T1000 (cell line): ENCODE data around the gene RPTN.

Experiments
- DNase-seq: peaks from one replicate; lab custom pipeline; 2025; ENCODE audit warnings: mixed read lengths; lab: John Stamatoyannopoulos, UW

The RPTN gene, protein sequence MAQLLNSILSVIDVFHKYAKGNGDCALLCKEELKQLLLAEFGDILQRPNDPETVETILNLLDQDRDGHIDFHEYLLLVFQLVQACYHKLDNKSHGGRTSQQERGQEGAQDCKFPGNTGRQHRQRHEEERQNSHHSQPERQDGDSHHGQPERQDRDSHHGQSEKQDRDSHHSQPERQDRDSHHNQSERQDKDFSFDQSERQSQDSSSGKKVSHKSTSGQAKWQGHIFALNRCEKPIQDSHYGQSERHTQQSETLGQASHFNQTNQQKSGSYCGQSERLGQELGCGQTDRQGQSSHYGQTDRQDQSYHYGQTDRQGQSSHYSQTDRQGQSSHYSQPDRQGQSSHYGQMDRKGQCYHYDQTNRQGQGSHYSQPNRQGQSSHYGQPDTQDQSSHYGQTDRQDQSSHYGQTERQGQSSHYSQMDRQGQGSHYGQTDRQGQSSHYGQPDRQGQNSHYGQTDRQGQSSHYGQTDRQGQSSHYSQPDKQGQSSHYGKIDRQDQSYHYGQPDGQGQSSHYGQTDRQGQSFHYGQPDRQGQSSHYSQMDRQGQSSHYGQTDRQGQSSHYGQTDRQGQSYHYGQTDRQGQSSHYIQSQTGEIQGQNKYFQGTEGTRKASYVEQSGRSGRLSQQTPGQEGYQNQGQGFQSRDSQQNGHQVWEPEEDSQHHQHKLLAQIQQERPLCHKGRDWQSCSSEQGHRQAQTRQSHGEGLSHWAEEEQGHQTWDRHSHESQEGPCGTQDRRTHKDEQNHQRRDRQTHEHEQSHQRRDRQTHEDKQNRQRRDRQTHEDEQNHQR

DNA sequence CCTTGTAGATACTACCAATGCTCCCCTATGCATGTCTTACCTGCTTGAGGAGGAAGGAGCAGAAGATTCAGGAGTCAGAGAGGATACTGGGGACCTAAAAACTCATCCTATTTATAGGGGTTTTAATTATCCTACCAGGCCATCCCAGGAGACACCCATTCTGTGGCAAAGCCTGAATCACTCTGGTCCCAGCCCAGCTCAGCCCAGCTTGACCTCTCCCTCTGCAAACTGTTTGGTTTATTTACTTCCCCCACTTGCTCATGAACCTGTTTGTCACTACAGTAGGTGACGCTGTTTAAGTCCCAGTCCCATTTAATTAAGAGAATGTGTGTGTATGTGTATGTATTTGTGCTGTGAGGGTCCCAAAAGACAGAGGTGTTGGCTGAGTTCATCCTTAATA, at the start of gene RPTN:
Gene RPTN (minus strand): TSS at position 85 of the 400 bp plus-strand sequence. CDS start 1,339 bp downstream, outside the sequence.
- no peak for DNase-seq

DNA sequence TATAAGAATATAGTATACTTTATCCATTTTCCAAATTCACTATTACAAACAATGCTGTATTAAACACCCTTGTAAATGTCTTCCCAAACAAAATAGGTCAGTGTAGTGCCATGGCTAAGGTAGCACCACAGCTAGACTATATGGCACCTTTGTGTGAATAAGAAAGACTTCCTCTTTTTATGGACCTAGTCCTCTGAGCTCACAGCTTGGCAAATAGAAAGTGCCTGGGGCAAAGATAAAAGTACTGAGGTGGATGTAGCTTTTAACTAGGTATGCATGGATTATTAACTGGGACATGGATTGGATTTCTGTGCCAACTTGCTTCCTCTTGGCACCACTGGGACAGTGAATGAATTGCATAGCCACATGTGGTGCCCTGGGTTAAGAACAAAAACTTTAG, 40.0 kb upstream of the RPTN start:
- no peak for DNase-seq

DNA sequence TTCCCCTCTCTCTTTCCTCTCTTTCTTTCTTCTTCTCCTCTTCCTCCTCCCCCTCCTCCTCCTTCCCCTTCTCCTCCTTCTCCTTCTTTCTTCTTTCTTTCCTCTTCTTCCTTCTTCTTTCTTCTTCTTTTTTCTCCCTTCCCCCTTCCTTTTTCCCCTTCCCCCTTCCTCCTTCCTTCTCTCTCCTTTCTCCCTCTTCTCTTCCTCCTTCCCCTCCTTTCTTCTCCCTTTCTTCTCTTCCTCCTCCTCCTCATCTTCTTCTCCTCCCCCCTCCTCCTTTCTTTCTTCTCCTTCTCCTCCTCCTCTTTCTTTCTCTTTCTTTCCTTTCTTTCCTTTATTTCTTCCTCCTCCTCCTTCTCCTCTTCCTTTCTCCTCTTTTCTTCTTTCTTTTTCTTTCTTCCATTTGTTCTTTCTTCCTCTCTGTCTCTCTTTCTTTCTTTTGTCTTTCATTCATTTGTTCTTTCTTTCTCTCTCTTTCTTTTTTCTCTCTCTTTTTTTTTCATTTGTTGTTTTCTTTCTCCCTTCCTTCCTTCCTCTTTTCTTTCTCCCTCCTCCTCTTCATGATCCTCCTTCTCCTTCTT, 38.4 kb upstream of the RPTN start:
- no peak for DNase-seq

DNA sequence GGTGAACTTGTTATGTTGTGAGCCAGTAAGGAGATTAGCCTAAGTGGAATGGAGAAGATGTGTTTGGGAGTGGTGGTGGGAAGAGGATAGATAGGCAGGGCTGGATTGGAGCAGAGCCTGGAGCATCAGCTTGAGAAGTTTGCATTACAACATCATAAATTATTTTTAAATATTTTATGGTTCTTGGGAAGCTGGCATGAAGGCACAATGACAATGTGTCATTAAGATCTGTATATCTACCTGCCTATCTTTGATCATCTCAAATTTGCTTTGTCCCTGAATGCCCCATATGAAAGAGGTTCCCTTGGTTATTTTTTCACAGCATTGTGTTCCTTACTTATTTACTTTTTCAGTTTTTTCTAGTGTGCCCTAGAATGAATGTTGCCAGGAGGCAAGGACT, 32.7 kb upstream of the RPTN start:
- DNase-seq = no peak

DNA sequence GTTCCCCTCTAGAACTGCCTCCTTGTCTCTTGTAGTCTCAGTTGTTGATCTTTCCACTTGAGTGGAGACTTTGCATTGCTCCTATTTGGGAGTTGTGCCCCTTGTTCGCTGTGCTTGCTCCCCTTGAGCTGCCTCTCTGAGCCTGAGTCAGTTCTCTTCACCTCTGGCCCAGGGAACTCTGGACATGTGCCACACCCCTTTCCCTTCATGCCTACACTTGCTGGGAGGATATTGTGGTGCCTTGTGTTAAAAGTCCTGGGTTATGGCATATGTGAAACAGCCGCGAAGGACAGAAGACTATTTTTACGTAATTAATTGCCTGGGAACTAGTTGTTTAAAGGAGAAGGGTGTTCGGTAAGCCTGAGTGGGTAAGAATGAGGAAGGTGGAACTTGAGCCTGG, 32.2 kb upstream of the RPTN start:
- DNase-seq = no peak

DNA sequence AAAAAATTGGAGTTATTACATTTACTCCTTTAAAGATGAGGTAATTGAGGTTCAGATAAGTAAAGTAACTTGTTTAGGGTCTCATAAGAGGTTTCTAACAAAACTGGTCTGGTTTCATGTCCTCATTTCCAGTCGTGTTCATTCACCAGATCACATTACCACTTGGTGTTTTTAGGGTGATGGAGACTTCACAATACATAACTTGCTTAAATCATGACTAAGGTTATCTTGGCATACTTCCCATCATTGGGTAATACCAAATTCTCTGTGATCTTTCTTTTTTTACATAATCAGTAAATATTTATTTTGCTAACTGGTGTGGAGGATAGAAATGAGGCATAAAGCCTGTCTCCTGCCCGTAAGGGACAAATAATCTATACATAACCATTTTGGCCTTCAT, 31.6 kb upstream of the RPTN start:
- DNase-seq = no peak

DNA sequence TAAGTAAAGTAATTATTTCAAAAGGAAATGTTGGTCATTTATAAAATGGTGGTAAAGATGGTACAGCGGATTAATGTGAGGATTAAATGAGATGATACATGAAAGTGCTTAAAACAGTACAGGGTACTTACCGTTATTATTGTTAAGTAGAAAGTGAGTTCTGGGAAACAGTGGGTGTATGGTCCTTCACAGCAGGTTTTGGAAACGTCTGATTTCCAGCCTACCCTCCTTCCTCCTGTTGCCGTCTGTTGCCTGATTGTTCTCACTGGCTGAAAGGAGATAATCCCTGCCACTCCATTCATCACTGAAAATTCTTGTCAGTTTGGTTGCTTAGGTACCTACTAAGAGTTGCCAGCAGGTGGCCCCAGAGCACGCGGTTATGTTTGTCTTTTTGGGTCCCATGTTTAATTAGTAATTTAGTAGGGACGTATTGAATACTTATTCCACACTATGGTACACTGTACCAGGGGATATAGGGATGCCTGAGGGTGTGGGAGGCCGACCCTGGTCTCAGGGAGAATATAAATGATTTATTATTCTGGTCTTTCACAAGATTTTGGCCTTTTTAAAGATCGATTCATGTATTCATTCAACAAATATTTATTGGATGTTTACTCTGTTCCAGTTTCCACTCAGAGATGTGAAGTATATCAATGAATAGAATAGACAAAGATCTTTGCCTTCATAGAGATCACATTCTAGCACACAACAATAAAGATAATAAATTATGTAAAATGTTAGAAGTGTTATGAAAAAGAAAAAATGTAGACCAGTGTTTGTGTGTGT, 30.8 kb upstream of the RPTN start:
- DNase-seq = no peak

DNA sequence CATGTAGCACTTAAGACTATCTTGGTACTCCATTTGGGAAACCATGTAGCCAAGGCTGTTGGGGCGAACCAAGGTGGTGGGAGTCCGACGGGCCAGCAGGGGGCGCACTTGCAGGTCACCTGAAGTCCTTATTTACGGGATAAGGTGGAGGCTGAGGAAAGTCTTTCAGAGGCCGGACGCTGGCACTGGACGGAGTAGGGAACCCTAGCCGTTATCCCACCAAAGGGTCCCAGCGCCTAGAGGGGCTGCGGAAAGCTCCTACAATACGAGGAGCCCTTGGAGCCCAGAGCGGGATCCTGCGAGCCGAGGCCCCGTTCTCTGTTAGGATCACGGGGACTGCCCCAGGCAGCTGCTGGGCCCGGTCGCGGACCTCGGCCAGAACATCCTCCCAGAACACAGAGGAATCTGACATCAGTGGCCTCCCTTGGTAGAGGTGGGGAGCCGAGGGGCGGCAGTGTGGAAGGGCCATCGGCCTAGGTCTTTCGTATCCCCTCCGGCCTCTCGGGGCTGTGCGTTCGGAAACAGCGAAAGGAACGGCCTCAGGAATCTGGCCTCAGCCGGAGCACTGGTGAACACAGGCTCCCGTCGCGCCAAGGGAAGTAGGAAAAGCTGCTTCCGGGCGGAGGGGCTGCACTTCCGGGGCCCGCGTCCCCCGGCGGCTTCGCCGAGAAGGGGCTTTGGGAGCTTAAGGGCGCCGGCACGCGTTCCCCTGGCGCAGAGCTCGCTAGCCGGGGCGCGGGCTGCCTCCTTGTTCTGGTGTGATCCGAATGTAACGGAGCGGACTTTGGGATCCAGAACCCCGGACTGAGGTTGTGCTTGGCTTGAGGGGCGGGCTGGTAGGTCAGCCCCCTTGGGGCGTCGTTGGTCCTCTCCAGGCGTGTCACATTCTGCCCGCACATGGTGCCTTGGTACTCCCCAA, 29.9 kb upstream of the RPTN start:
- DNase-seq = no peak

DNA sequence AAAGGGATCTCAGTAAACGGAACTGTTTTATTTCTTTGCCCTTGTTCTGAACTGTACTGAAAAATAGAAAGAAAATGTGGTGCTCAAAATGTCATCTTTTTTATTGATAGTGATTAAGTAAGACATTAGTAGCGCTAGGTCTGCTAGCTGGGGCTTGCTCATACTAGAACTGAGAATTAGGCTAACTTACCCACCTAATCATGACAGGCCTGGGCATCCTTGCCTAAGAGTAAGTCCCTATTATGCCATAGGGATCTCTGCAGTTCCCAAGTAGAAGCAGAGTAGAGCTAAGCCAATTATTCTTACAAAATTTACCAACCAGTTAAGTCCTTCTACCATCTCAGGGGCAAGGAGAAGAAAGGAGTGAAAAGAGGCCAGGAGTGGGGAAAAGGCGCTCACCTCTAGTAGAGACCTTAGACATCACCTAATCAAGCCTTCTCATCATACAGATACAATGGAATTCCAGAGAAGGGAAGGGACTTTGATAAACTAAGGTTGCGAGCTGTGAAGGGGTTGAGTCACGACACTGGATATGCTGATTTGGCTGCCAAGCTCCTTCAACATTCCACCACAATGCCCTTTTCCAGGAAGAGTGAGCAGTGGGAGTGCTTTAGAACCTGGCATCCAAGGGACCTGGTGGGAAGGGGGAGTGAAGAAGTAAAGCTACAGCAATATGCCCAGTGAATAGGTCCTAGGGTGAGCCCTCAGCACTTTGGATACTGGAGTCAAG, 27.7 kb upstream of the RPTN start:
- DNase-seq = no peak

DNA sequence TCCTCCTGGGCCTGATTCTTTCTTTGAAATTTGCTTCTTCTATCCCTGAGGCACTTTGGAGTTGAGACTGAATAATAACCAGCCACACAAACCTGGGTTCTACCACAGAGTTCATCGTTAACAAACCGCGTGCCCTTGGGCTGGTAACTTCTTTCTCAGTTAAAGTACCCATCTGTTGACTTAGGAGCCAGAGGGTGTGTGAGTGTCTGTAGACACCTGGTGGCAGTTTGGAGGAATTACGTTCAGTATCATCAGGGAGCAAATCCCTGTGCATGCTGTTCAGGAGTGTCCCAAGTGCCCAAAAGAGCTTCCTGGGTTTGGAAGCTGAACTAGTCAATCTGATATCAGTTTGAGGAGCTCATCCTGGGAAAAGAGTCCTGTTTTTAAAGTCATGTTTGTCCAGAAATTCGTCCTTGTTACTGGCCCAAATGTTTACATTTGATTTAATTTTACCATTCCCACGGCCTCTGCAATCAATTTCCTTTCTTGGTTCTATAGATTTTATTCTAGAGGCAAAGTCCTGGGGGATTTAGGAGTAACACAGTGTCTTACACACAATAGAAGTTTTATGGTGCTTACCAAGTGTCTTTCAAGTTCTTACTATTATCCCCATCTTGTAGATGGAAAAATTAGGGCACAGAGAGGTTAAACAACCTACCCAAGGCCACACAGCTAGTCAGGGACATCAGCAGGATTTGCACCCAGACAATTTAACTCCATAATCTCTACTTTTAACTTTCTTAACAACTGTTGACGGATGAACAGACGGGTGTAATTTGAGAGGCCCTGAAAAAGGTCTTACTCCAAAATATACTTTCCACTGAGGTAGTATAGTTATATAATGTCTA, 26.7 kb upstream of the RPTN start:
- DNase-seq = no peak

DNA sequence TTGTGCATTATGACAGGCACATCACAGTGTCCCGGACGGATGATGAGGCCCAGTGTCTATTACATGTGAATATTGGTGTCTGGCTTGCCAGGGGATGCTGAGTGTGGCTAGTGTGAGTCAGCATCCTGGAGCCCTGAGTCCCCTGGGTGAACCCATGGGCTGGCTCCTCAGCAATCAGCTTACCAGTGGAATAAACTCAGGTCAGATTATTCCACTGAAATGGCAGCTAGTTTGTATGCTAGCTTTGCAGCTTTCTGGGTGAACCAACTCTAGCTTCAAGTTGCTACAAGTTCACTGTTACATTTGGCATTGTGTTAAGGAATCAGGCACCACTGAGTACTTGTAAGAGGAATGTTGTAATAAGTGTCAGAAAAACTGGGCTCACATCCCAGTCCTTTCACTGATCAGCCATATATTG, 23.9 kb upstream of the RPTN start:
- DNase-seq = no peak

DNA sequence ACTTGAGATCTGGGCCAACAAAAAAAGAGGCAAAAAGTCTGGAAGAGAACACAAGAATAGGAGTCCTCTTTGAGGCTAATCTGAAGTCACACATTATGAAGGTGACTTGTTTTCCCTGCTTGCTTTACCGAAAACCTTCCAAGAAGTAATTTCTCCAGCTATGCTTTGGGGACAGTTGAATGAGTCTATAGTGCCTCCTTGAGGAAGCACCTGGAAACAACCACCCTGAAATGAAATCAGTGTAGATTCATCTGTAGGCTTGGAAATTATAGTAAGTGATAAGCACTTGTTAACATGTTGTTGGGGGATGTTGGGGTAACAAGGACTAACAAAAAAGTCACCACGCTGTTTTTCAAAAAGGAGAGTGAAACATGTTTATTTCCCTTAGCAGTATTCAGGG, 23.4 kb upstream of the RPTN start:
- no peak for DNase-seq

DNA sequence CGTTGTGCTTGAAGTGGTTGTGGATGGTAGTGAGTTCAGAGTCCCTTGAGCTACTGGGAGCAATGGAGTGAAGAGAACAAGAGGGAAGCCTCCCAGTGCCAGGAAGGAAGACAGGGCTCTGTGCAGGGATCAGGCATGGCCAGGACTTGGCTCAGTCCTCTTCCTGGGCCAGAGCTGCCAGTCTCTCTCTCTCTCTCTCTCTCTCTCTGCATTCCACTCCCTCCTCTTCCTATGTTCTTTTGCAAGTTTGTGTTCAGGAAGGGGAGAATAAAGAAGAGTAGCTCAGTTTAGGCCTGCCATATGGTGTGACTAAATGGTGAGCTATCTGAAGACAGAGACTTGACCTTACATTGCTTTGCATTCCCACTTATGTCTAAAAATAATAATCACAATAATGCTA, 20.5 kb upstream of the RPTN start:
- no peak for DNase-seq

DNA sequence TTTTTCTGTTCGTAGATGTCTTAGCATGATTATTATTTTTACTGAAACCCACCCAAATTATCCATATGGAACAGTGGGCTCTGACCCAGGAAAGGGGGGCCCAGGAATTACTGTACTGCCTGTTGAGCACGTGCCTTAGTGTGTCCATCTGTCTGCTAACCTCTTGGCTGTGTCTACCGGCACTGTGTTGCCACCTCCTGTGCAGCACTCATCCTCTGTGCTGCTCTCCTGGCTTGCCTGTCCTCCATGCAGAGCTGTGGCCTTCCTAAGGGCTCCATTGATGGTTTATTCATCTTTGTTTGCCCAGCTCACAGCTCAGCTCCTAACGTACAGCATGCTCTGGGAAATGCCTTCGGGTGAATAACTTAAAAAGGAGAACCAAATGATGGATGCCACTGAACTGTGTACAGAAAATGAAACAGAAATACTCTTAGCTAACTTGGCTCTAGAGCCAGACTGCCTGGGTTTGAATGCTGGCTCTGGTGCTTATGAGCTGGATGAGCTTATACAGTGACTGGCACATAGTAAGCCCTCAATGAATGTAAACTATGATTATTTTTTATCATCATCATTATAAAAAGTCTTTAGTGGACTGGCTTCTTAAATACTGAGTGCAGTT, 11.4 kb upstream of the RPTN start:
- no peak for DNase-seq

DNA sequence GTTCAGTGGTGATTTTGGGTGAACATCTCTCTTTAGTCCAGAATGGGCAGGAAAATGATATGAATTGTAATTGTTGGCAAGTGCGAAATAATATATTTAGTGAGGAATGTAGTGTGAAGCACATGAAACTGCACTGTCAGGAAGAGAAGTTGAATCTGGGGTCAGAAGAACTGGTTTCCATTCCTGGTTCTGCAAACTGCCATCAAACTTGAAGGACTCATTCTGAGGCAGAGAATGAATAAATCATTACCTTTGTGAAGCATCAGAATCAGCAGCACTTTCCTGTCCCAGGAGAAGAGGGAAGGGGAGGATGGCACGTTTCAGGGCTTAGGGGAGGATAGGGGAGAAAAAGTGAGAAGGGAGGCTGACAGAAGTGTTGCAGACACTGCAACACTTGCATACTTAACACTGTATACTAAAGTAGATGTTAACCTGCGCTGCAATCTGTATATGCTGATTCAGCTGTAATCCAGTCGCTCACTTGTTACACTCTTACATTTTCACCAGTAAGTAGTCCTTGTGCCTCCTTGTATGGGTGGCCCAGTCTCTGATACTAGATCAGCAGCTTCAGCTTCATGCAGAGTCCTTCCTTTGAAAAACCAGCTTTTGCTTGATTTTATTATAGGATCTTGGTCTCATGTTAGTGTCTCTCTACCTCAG, 10.5 kb upstream of the RPTN start:
- DNase-seq = no peak

DNA sequence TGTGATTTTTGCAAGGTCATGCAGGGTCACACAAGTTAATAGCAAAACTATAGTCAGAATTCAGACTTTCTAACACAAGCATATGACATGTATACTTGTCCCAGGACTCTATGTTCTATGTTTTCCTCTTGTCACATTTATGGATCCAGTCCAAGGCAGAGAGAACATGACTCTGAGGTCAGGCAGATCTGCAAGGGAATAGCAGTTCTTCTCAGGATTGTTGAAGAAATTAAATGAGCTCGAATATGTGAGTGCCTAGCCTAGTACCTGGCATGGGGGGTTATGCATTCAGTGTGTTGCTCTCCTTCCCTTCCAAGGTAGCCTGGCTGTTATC, 9.5 kb upstream of the RPTN start:
- DNase-seq = no peak

DNA sequence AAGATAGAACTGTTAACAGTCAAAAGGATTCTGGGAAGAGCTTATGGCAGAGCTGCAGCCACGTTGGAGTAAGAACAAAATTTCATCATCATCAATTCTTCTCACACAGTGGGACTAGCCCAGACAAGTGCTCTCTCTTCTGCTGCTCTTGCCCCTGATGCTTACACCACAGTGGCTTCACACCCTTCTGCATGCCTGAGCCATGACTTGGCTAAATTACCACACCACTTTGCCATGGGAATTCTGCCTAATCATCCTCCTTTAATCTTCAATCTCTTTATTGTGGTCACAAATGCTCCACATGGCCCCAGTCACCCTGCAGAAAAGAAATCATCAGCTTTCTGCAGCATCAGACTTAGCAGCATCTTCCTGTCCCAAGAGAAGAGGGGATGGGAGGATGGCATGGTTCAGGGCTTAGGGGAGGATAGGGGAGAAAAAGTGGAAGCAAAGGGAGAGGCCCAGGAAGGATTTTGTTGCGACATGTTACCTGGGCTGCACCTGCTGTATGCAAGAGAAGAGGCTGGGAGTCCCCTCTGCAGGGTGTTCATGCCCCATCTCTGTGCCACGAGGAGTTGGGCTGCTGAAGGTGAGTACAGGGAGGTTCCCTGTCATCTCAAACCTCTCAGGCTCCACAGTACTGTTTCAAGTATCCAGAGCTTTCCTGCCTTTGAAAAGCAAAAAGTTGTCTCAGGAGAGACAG, 9.0 kb upstream of the RPTN start:
- no peak for DNase-seq

DNA sequence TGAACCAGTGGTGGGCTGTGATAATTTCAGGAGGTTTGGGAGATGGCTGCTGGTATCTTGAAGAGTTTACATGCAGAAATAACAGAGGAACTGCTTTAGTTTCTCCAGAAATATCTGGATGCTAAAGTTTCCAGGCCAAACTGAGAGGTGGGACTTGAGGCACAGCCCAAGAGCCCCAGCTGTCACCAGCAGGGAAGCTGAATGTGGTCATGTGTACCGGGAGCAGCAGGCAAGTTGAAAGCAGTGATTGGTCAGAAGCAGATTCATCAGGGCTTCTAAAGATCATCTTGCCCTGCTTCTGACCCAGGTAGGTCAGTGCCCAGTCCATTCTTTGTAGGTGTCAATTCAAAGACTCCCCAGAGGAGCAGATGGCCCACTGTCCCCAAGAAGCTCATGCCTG, 7.9 kb upstream of the RPTN start:
- DNase-seq = no peak
